Fibroblast of skin of abdomen (primary cell): Measurements from ENCODE around the gene TTK. TPM values are rescaled to one million over a fixed set of nuclear protein-coding genes. Genes with fewer than 3 reads are reported as not detected.

Source experiments
- DNase-seq: peaks from one replicate; pipeline ENCODE4 v3.0.0-alpha.2; 2013
- polyA plus RNA-seq, 2 experiments: library from polyadenylated mRNA; unstranded; fragments of 120-200 nt; gene quantifications; one replicate each; pipeline ENCODE4 v1.2.1, GENCODE V29; 2013; ENCODE audit not compliant: insufficient read length in 2 of 2

The TTK gene
- 13.7 TPM for polyA plus RNA-seq (2013, experiment 1 of 2; ENCODE audit: insufficient read length)
- polyA plus RNA-seq (2013, experiment 2 of 2; ENCODE audit: insufficient read length), result 13.6 TPM

- peak; percentile 96 for DNase-seq
These were observed at the start of gene TTK for GRCh38 chr6:80004173-80005072. Gene TTK, plus strand, starts transcription at chr6:80004649. Its CDS starts 1,195 bp downstream, at chr6:80005844.

GRCh38 chr6:79954849-79955248 lies 49.6 kb upstream of the TTK start:
- DNase-seq, result no peak

DNA sequence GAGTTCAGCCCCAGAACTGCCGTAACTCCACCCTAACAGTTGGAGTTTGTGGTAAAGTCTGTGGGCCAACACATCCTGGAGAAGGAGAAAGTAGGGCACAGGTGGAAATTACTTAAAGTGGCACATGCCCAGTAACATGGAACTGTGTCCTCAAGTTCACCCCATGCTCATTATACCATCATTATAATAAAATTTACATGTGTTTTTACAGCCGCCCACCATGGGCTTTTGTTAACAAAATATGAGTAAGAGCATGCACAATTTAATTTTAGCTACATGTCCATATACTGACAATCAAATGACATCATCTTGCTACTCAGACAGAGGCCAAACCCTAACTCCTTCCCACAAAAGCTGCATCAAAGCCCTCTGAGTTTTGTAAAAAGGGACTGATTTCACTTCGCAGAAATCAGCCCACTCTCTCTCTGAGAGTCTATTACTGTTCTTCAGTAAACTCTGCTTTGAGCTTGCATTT lies 39.8 kb upstream of the TTK start:
- DNase-seq, result no peak

DNA sequence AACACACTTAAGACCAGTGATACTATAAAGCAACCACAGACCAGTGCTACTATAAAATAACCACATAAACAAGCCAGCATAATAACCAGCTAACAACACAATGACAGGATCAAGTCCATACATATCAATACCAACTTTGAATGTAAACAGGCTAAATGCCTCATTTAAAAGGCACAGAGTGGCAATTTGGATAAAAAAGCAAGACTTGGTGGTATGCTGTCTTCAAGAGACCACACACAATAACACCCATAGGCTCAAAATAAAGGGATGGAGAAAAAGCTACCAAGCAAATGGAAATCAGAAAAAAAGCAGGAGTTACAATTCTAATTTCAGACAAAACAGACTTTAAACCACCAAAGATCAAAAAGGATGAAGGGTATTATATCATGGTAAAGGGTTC lies 37.3 kb upstream of the TTK start:
- no peak for DNase-seq

GRCh38 chr6:79969784-79970183 lies 34.7 kb upstream of the TTK start:
- DNase-seq, result no peak

- no peak for DNase-seq
These were observed 33.3 kb upstream of the TTK start for GRCh38 chr6:79971193-79971592.

DNA sequence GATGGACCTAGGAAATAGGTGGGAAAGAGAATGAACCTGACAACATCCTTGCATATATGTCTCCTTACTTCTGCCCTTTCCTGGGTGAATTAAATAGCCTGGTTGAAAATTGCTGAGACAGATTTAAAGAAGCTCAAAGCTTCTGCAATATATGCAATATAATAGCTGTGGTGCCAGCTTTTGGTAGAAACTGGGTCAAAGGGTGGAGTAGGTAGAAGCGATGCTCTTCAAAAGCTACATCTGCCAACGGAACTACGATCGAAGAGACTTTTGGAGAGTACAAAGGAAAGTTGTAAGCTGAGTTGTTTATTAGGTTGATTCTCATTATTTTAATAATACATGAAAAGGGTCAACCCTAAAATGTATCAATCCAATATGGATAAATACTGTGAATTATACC lies 22.8 kb upstream of the TTK start:
- no peak for DNase-seq

DNA sequence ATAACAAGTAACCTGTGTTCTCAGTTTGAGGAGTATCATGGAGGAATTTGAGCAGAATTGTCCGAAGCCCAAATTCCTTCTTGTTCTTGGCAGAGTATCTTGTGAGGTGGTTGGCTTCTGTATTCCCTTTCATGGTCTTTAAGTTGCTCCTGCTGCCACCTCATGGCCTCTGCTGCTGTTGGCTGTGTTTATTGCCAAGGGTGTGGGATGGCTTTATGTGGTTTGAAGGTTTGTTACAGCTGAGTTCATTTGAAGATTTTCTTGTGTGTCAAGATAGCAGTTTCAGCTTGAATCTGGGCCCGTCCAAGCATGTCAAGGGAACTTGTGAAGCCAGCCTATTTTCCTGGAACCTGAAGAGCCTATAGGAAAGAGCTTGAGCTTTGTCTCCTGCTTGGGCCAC lies 20.2 kb upstream of the TTK start:
- DNase-seq, result no peak

- DNase-seq, result no peak
These were observed 19.3 kb upstream of the TTK start for GRCh38 chr6:79985128-79985527.

DNA sequence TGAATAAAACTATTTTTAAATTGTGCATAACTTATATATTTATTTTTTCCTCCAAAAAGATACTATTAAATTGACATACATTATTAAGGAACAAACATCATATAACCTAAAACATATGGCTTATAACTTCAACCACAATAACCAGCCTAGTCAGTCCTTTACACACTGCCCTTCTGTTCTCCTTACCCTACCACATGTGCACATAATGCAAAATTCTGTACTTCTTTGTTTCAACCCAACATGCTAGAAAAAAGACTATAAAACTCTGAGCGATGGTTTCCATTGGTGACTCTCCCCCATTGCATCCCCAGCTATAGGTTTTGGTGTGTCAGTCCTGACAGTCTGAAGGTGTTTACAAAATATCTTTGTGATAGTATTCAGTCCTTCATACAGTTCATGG lies 14.8 kb upstream of the TTK start:
- no peak for DNase-seq

GRCh38 chr6:79993012-79993910 lies 11.2 kb upstream of the TTK start:
- DNase-seq, result no peak

DNA sequence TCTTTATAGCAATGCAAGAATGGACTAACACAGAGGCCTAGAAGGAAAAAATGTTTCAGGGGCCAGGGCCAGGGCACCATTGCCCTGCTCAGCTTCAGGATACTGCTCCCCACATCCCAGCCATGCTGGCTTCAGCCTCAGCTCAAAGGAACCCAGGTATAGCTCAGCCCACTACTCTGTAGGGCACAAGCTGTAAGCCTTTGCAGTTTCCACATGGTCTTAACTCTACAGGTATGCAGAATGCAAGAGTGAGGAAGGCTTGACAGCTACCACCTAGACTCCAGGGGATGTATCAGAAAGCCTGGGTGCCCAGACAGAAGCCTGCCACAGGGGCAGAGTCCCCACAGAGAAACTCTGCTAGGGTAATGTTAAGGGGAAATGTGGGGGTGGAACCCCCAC lies 10.5 kb upstream of the TTK start:
- DNase-seq, result no peak

DNA sequence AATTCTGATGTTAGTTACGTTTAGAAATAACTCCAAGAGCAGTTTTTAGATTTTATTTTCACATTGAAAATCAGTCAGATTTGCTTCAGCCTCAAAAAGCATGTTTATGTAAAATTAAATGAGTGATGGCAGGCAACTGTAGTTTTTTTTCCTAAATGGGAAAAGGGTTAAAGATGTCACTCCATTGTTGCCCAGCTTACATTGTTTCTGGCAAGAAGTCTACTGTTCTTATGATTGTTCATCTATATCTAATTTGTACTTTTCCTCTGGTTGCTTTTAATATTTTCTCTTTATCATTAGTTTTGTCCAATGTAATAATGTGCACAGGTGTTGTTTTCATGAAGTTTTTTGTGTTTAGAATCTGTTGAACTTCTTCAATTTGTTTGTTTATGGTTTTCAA lies 6.7 kb upstream of the TTK start:
- no peak for DNase-seq

- DNase-seq, result no peak
These were observed 3.1 kb upstream of the TTK start for GRCh38 chr6:80001337-80001736.

DNA sequence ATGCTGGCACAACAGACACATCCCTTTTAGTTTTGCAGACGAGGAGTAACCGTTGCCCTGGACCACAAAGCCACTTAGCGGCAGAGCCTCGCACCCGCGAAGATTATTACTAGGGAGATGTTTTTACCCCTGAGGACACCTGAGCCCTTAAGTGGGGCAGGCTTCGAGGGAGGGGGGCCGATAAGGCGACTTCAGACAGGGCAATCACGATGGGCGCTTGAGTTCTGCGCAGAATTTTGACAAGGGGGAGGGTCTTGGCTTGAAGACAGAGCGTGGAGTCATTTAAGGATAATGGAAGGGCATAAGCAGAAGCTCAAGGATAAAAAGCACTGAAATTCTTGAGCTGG lies 650 bp upstream of the TTK start:
- peak; percentile 9 for DNase-seq

DNA sequence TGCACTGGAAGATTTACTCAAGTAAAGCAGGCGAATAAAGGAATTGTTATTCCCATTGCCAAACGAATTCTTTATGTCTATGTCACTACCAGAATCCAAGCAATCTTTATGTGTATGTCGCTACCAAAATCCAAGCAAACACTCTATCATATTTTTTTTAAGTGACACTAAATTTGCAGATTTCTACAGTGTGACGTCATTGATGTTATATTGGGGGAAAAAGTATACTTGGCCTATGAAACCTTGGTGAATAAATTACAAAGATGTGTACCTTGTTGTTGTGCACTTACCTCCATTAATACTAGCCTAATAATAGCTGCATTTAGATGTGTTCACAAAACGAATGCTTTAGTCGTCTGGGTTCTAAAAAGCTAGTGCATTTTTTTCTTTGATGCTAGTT lies 957 bp downstream of the TTK start:
- DNase-seq, result no peak

GRCh38 chr6:80006541-80006940 lies 2.1 kb downstream of the TTK start:
- no peak for DNase-seq

DNA sequence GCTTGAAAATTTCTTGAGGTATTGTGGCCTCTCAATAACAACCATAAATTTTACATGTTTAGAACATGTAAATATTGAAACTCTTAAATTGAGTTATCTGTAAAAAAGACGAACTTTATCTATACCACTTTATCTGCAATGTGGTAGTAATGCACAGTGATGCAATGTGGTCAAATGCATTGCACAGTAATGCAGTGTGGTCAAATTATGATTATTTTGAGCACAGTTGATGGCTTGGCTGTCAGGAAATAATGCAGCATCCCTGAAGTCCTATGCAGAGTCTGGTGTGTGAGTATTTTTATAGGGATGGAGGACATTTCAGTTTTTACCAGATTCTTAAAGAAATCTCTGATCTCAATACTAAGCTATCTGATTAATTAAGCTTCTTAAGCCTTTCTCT lies 5.1 kb downstream of the TTK start:
- no peak for DNase-seq

DNA sequence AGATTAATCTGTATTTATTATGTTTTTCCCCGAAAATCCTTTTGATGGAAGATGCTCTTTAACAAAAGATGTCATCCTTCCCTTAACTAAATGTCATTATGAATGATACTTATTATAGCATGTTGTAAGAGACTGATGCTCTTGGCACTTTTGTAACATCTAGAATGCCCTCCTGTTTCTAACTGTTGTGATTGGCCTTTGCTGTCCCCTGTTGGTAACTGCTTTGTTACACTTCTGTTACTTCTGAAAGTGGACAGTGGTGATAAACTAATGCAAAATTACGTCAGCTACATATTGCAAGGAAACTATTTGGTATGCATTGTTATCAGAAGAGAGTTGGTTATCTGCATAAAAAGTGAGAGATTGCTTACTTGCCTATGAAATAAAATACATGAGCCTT lies 5.8 kb downstream of the TTK start:
- DNase-seq, result no peak

- DNase-seq, result no peak
These were observed 11.5 kb downstream of the TTK start for GRCh38 chr6:80015839-80016435.

- DNase-seq, result no peak
These were observed 16.1 kb downstream of the TTK start for GRCh38 chr6:80020381-80021120.

DNA sequence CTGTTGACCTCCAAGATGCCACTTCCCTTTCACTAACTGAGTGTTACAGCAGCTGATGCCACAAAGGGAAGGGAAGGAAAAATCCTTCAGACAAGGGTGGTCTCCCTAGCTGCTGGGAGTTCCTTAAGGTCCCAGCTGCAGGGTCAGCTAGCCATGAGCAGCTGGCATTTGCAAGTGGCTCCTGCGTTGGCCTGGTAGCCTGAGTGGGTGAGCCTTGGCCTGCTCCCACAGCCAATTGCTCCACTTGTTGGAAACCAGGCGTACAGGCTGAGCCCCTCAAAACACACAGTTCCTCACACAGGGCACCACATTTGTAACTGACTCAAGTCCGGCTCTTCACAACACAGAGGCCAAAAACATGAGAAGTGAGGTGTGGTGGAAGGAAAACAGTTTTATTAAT lies 16.7 kb downstream of the TTK start:
- no peak for DNase-seq
